ENCODE data around the gene SCAF4. TPM values are rescaled to one million over a fixed set of nuclear protein-coding genes. Genes with fewer than 3 reads are reported as not detected.

Gene SCAF4, protein sequence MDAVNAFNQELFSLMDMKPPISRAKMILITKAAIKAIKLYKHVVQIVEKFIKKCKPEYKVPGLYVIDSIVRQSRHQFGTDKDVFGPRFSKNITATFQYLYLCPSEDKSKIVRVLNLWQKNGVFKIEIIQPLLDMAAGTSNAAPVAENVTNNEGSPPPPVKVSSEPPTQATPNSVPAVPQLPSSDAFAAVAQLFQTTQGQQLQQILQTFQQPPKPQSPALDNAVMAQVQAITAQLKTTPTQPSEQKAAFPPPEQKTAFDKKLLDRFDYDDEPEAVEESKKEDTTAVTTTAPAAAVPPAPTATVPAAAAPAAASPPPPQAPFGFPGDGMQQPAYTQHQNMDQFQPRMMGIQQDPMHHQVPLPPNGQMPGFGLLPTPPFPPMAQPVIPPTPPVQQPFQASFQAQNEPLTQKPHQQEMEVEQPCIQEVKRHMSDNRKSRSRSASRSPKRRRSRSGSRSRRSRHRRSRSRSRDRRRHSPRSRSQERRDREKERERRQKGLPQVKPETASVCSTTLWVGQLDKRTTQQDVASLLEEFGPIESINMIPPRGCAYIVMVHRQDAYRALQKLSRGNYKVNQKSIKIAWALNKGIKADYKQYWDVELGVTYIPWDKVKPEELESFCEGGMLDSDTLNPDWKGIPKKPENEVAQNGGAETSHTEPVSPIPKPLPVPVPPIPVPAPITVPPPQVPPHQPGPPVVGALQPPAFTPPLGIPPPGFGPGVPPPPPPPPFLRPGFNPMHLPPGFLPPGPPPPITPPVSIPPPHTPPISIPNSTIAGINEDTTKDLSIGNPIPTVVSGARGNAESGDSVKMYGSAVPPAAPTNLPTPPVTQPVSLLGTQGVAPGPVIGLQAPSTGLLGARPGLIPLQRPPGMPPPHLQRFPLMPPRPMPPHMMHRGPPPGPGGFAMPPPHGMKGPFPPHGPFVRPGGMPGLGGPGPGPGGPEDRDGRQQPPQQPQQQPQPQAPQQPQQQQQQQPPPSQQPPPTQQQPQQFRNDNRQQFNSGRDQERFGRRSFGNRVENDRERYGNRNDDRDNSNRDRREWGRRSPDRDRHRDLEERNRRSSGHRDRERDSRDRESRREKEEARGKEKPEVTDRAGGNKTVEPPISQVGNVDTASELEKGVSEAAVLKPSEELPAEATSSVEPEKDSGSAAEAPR
- total RNA-seq = 24.0 TPM

DNA sequence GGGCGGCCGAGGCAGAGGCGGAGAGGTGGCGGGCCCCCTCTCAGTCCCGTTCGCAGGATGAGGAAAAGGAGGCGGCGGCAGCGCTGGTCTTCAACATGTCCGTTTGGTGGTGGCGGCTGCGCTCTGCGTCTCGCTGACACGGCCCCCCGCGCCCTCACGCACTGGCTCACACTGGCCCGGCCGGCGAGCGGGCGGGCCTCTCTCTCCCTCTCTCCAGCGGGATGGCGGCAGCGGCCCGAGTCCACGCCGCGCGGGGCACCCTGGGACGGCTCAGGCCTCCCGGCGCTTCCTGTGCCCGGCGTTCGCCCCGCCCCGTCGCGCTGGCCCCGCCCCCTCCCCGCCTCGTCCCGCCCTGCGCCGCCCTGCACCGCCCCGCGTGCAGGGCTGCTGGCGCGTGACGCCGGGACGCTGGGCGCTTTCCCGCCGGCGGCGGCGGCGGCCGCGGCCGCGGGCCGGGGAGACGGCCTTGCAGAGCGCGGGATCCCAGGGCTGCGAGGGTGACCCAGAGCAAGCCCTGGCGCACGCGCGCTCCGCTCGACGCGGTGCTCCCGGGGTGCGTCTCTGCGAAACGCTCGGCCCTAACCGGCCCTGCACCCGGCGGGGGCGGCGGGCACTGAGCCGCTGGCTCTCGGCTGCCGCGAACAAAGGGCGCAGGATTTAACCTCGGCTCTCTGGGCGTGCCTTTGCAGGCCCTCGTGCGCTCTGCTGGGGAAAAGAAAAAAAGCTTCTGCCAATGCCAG is at the start of gene SCAF4:
SCAF4 (minus strand) TSS at position 262 of the 740 bp plus-strand sequence. CDS start 426 bp downstream, outside the sequence.

DNA sequence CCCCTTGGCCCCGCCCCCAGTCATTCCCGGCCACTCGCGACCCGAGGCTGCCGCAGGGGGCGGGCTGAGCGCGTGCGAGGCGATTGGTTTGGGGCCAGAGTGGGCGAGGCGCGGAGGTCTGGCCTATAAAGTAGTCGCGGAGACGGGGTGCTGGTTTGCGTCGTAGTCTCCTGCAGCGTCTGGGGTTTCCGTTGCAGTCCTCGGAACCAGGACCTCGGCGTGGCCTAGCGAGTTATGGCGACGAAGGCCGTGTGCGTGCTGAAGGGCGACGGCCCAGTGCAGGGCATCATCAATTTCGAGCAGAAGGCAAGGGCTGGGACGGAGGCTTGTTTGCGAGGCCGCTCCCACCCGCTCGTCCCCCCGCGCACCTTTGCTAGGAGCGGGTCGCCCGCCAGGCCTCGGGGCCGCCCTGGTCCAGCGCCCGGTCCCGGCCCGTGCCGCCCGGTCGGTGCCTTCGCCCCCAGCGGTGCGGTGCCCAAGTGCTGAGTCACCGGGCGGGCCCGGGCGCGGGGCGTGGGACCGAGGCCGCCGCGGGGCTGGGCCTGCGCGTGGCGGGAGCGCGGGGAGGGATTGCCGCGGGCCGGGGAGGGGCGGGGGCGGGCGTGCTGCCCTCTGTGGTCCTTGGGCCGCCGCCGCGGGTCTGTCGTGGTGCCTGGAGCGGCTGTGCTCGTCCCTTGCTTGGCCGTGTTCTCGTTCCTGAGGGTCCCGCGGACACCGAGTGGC is 72.2 kb downstream of the SCAF4 start, which contains the start of gene SOD1:
SOD1 (plus strand) TSS at position 158 of the 723 bp plus-strand sequence; CDS start at position 235, 77 bp downstream.

Other genes starting within 250 kb of the SCAF4 start
- 451 TPM for gene SOD1, start 72.4 kb downstream of the SCAF4 start, total RNA-seq
- 10.7 TPM for gene HUNK, start 140.9 kb upstream of the SCAF4 start, total RNA-seq

Data from camera-type eye (tissue), 1 donor.